Muscle layer of colon (tissue), 2 donors: ENCODE data around the gene LCE1F.

Experiments used
- H3K27ac ChIP-seq: one replicate; pipeline ENCODE4 v1.7.0; 2013; ENCODE audit warnings: low read depth, mild to moderate bottlenecking, low read length, moderate library complexity
- H3K27me3 ChIP-seq, 2 donors: one replicate each; pipeline ENCODE4 v1.7.0; 2013; ENCODE audit warnings: low read length in 2 of 2, mild to moderate bottlenecking in 2 of 2; ENCODE audit not compliant: insufficient read depth in 2 of 2, control insufficient read depth in 1 of 2
- H3K36me3 ChIP-seq: one replicate; pipeline ENCODE4 v1.7.0; 2013; ENCODE audit warnings: mild to moderate bottlenecking, low read length; ENCODE audit not compliant: insufficient read depth
- H3K4me1 ChIP-seq: one replicate; pipeline ENCODE4 v1.7.0; 2013; ENCODE audit warnings: mild to moderate bottlenecking, low read length; ENCODE audit not compliant: insufficient read depth
- H3K4me3 ChIP-seq, 2 donors: one replicate each; pipeline ENCODE4 v1.7.0; 2013; ENCODE audit warnings: low read length in 2 of 2, low read depth in 1 of 2, mild to moderate bottlenecking in 1 of 2, moderate library complexity in 1 of 2
- H3K9ac ChIP-seq: one replicate; pipeline ENCODE4 v1.7.0; 2013; ENCODE audit warnings: low read length
- H3K9me3 ChIP-seq: one replicate; pipeline ENCODE4 v1.7.0; 2013; ENCODE audit warnings: mild to moderate bottlenecking, low read length
- donor health status: abdominal sarcoma.
- donor health status: Adenocarcinoma of cecum.

Gene LCE1F, protein sequence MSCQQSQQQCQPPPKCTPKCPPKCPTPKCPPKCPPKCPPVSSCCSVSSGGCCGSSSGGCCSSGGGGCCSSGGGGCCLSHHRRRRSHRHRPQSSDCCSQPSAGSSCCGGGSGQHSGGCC

DNA sequence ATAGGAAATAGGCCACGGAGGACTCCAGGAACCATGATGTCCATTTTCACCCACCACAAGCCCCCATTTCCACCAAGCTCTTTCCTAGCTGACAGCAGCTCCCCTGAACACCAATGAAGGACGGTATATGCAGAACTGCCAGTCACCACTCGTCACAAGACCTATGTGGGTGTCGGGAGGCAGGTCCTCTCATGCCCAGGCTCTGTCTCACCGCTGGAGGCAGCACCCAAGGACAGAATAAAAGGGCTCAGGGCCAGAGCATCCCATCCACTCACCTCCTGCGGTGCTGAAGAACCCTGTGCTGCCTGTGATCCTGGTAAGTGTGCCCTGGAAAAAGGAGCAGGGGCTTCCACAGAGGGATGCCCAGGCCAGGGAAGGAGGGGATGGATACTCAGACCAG is at the start of gene LCE1F:
TSS of gene LCE1F (plus strand) at position 266 of the 400 bp plus-strand sequence. CDS start 1,232 bp downstream, outside the sequence.
- no peaks in the 10 kb centered on the region for H3K4me1 ChIP-seq
- no peaks in the 10 kb centered on the region for H3K9me3 ChIP-seq
- H3K4me3 ChIP-seq: no peak within 1 kb of the TSS
- no peak within 1 kb of the TSS for H3K9ac ChIP-seq
- H3K27me3 ChIP-seq: no peaks in the 10 kb centered on the region
- H3K36me3 ChIP-seq: no peaks in the 10 kb centered on the region
- no peak within 1 kb of the TSS for H3K27ac ChIP-seq

DNA sequence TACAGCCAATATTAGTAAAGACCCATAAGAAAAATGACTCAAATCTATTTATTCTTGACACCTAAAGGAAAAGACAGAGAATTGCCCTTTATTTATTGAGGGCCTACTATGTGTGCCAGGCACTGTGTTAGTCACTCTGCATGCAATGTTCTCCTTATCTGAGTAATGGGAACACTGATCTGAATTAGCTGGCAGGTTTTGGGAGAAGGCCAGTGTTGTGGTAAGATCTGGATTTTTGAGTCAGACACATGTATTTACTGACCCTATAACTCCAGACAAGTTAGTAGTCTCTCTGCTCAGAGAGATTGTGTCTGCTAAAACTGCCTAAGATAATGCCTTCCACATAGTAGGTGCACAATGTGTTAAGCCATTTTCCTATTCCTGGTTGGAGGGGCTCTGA is 49.7 kb upstream of the LCE1F start:
- no peaks in the 10 kb centered on the region for H3K27me3 ChIP-seq

DNA sequence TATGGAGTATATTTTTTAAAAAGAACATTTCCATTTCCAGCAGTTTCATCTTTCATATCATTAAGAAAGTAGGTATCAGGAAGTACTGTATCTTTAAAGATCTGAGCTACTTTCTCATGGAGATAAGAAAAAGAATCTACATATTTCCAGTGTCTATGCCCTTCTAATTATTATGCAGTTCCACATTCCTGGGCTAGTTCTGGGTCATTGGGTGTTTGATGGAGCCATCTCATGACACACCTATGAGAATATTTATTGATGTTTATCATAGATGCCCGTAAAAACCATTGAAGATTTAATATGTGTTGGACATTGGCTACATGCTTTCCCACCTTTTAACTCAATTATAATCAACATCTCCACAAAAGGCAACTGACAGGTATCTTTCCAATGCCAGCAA is 46.0 kb upstream of the LCE1F start:
- H3K36me3 ChIP-seq: no peaks in the 10 kb centered on the region
- no peak overlapping the region for H3K27ac ChIP-seq
- no peaks in the 10 kb centered on the region for H3K4me1 ChIP-seq
- no peak overlapping the region for H3K9ac ChIP-seq
- H3K9me3 ChIP-seq: no peaks in the 10 kb centered on the region
- H3K4me3 ChIP-seq: no peak overlapping the region
- no peaks in the 10 kb centered on the region for H3K27me3 ChIP-seq

More for the DNA sequence above, 49.7 kb upstream of the LCE1F start:
- Histone ChIP-seq H3K36me3 (no peaks in the 10 kb centered on the region), H3K4me1 (no peaks in the 10 kb centered on the region), H3K9ac (no peak overlapping the region), H3K9me3 (no peaks in the 10 kb centered on the region), H3K27ac (no peak overlapping the region), H3K4me3 (no peak overlapping the region)

DNA sequence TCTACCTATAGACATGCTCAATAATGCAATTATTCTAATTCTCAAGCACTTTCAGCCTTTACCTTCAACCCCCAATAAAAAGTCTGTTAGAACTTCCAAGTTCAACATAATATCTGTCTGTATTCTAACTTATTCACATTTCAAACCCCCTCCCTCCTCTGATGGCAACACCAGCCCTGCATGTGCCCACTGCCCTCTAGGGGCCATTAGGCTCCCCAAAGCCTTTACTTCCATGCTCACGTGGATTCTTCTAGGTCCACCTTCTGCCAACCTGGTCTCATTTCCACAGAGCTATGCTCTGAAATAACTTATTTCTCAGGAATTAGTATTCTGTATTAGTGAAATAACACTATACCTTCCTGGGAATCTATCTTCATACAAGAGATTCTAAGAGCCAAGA is 39.3 kb upstream of the LCE1F start:
- H3K27ac ChIP-seq: no peak overlapping the region
- no peaks in the 10 kb centered on the region for H3K9me3 ChIP-seq
- no peaks in the 10 kb centered on the region for H3K4me1 ChIP-seq
- H3K9ac ChIP-seq: no peak overlapping the region
- H3K4me3 ChIP-seq: no peak overlapping the region
- no peaks in the 10 kb centered on the region for H3K36me3 ChIP-seq
- no peaks in the 10 kb centered on the region for H3K27me3 ChIP-seq

DNA sequence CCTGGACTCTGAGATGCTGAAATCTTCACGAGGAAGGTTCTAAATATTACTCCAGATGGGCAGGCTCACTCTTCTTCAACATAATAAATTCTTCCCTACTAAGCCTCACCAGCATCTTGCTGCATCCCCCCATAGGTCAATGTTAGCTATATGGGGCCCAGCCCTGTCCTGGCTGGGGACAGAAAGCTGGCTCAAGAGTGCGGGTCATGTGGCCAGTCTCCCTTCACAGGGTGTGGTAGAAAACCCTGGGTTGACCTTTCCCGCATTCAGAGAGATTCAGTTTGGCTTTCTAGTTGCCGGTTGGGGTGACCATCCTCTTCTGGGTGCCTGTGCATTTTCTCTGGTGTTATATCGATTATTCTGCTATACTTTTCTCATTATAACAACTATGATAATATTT is 36.9 kb upstream of the LCE1F start:
- Histone ChIP-seq H3K4me3 (no peak overlapping the region), H3K36me3 (no peaks in the 10 kb centered on the region), H3K9ac (no peak overlapping the region), H3K9me3 (no peaks in the 10 kb centered on the region), H3K27me3 (no peaks in the 10 kb centered on the region), H3K4me1 (no peaks in the 10 kb centered on the region), H3K27ac (no peak overlapping the region)

DNA sequence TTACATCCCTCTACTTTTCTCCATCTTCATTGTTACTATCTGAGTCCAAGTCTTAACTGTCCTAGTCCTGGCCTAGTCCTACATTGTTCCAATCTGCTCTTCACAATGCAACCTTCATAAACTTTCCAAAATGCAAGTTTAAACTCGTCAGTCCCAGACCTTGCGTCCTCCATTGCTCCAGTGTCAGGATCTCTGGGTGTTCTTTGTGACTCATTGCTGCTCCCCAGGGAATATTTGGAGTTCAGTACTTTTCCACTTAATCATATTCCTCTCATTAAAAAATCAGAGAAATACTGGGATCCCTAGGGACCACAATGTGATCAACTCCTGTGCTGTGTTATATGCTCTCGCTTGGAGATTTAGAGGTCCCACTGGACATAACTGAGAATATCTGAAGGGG is 35.1 kb upstream of the LCE1F start:
- no peaks in the 10 kb centered on the region for H3K4me1 ChIP-seq
- H3K9ac ChIP-seq: no peak overlapping the region
- H3K4me3 ChIP-seq: no peak overlapping the region
- H3K9me3 ChIP-seq: no peaks in the 10 kb centered on the region
- H3K27ac ChIP-seq: no peak overlapping the region
- no peaks in the 10 kb centered on the region for H3K36me3 ChIP-seq
- no peaks in the 10 kb centered on the region for H3K27me3 ChIP-seq

DNA sequence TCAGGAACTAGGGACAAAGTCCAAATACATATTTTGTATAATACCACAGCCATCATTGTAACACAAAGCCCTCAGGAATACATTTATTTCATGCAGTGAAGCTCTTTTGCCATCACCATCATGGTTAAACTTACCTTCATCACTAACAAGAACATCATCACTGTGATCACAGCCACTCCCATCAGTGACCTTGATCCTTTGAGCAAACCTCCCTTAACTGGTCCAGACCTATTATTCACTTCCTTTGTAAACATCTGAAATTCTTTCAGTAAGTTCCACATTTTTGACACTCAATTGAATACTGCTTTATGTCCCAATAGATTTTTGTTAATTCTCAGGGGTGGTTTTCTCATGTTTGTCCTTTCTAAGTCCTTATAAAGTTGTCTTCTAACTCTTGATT is 33.3 kb upstream of the LCE1F start:
- Histone ChIP-seq H3K4me3 (no peak overlapping the region), H3K9me3 (no peaks in the 10 kb centered on the region), H3K4me1 (no peaks in the 10 kb centered on the region), H3K27me3 (no peaks in the 10 kb centered on the region), H3K9ac (no peak overlapping the region), H3K27ac (no peak overlapping the region), H3K36me3 (no peaks in the 10 kb centered on the region)

DNA sequence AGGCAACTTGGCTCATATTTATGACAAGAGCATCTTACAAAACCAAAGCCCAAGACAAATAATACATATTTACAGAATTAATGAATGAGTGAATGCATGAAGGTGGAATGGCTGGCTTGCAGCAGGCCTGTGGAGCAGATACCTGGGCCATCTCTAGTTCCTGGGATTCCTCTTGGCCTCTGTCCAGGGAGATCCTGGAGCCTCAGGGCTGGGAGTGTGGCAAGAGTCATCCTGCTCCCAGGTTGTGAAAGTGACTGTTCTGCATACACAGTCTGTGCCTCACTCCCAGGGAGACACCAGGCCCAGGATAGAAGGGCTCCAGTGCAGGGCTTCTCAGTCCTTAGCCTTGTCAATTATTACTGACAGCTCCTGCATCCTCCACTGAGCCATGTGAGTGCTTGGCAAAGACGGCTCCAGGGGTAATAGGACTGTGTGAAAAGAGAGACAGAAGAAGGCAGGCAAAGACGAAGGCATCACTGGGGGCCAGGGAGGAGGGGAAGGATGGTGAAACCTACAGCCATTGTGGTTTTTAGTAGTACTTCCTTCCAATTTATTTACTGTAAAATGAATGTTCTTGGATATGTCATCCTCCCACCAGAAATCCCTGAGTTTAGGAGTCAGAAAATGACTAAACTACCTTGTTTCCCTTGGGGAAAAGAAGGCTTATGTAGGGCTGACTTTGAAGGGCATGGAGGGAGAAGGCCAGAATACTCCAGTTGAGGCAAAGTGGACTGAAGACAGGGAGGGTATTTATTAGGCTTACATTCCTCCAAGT is 31.4 kb upstream of the LCE1F start:
- H3K36me3 ChIP-seq: no peaks in the 10 kb centered on the region
- no peak overlapping the region for H3K9ac ChIP-seq
- no peak overlapping the region for H3K27ac ChIP-seq
- H3K4me3 ChIP-seq: no peak overlapping the region
- no peaks in the 10 kb centered on the region for H3K27me3 ChIP-seq
- H3K4me1 ChIP-seq: no peaks in the 10 kb centered on the region
- no peaks in the 10 kb centered on the region for H3K9me3 ChIP-seq

DNA sequence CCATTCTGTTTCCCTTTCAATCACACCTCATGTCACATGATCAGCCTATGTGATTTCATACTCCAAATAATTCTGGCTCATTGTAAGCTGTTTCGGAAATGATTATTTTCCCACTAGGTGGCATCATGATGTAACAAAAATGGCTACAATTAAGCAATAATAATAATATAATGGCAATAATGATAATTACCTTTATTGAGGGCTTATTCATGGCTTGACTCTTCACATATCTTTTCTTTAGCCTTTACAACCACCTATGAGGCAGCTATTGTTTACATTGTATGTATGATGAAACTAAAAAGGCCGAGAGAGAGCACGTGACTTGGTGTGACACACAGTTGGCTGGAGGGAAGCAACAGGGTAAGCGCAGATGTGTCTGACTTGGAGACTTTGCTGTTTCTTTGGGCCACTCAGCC is 29.6 kb upstream of the LCE1F start:
- Histone ChIP-seq H3K36me3 (no peaks in the 10 kb centered on the region), H3K27ac (no peak overlapping the region), H3K4me1 (no peaks in the 10 kb centered on the region), H3K9ac (no peak overlapping the region), H3K4me3 (no peak overlapping the region), H3K27me3 (no peaks in the 10 kb centered on the region), H3K9me3 (no peaks in the 10 kb centered on the region)

DNA sequence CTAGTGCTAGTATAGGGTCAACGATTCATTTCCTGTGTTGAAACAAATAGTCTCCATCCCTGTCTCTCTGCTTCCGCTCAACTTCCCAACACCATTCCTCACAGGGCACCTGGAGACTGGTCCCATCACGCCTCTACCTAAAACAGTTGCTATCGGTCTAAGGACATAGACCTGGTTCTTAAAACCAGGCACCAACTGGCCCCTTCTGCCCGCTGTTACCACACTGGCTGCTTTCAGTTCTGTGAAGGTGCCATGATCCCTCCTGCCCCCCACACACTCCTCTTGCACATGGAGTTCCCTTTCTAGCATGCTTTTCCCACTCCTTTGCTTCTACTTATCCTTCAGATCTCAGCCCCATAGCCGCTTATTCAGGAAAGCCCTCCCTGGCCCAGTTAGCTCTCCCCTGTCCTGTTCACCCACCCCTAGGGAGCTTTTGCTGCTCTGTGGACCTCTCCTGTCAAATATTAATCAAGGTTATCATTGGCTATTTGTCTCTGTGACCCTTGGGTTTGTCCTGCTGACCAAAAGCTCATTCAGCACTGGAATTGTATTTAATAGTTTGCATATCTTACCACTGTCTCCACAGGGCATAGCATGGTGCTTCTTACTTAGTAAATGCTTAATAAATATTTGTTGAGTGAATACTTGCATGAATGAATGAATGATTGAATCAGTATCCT is 29.0 kb upstream of the LCE1F start:
- no peak overlapping the region for H3K4me3 ChIP-seq
- no peaks in the 10 kb centered on the region for H3K36me3 ChIP-seq
- H3K9ac ChIP-seq: no peak overlapping the region
- no peak overlapping the region for H3K27ac ChIP-seq
- H3K27me3 ChIP-seq: no peaks in the 10 kb centered on the region
- no peaks in the 10 kb centered on the region for H3K4me1 ChIP-seq
- no peaks in the 10 kb centered on the region for H3K9me3 ChIP-seq

DNA sequence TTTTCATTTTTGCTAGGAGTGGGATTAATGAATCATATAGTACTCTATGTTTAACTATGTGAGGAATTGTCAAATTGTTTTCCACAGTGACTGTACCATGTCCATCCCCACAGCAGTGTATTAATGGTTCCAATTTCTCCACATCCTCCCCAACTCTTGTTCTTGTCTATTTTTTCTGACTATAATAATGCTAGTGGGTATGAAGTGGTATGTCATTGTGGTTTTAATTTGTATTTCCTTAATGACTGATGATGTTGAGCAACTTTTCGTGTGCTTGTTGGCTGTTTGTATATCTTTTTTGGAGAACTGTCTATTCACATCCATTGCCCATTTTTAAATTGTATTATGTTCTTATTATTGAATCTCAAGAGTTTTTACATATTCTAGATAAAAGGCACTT is 27.1 kb upstream of the LCE1F start:
- Histone ChIP-seq H3K9ac (no peak overlapping the region), H3K36me3 (no peaks in the 10 kb centered on the region), H3K4me1 (no peaks in the 10 kb centered on the region), H3K4me3 (no peak overlapping the region), H3K9me3 (no peaks in the 10 kb centered on the region), H3K27me3 (no peaks in the 10 kb centered on the region), H3K27ac (no peak overlapping the region)
